Hindlimb muscle (tissue), 1 donor: Measurements from ENCODE around the gene ZNF689. TPM values are rescaled to one million over a fixed set of nuclear protein-coding genes. Genes with fewer than 3 reads are reported as not detected.
"Not testable (repeated sequence)": the region's sequence is repeated elsewhere in the genome, so short reads cannot be mapped to it uniquely, and the experiment has no call there.

ENCODE experiments used
- DNase-seq: peaks from one replicate; pipeline ENCODE4 v3.0.0-alpha.2; 2013
- polyA plus RNA-seq: library from polyadenylated mRNA; unstranded; fragments of 120-200 nt; gene quantifications from one replicate; pipeline ENCODE4 v1.2.1, GENCODE V29; 2013; ENCODE audit not compliant: insufficient read length

Gene ZNF689
- polyA plus RNA-seq, 1 donor, result 7.2 TPM

- no peak for DNase-seq
Observed at GRCh38 chr16:30592871-30593270, 17.3 kb downstream of the ZNF689 start.

DNA sequence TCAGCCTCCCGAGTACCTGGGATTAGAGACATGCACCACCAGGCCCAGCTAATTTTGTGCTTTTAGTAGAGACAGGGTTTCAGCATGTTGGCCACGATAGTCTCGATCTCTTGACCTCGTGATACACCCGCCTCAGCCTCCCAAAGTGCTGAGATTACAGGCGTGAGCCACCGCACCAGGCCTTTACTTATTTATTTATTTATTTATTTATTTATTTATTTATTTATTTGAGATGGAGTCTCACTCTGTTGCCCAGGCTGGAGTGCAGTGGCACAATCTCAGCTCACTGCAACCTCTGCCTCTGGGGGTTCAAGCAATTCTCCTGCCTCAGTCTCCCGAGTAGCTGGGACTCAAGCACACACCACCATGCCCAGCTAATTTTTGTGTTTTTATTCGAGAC, 19.3 kb downstream of the ZNF689 start:
- not testable (repeated sequence) for DNase-seq

- not testable (repeated sequence) for DNase-seq
Observed at GRCh38 chr16:30589582-30589981, 20.6 kb downstream of the ZNF689 start.

DNA sequence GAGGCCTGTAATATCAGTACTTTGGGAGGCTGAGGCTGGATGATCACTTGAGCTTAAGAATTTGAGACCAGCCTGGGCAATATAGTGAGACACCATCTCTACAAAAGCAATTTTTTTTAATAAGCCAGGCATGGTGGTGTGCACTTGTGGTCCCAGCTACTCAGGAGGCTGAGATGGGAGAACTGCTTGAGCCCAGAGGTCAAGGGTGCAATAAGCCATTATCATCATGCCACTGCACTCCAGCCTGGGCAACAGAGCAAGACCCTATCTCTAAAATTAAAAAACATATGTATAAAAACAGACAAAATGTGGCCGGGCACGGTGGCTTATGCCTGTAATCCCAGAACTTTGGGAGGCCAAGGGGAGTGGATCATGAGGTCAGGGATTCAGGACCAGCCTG, 21.5 kb downstream of the ZNF689 start:
- DNase-seq, result no peak

- DNase-seq, result peak; percentile 98
Observed at GRCh38 chr16:30585400-30586191, 24.6 kb downstream of the ZNF689 start, which contains the start of gene ZNF785. Gene ZNF785, minus strand, starts transcription at chr16:30585697. Its CDS starts 86 bp downstream, at chr16:30585611.

DNA sequence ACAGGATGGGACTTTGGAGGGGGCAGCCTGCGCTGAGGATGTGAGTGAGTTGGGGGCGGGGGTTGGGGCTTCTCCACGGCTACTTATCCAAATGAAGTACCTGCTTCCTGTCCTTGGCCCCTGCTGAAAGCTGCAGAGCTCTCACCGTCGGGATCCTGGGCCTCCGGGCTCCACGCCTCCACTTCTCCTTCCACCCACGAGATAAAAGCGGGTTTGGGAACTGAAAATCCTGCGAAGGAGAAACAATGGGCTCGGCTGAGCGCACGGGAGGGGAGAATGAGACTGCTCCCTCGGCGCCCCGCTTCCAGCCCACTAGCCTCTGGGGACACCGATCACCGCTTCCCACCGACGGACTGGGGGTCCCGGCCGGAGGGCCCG, 25.2 kb downstream of the ZNF689 start:
- DNase-seq, result peak; percentile 29

GRCh38 chr16:30582611-30583340, 27.4 kb downstream of the ZNF689 start:
- DNase-seq, result no peak

- DNase-seq, result no peak
Observed at GRCh38 chr16:30581457-30581856, 28.7 kb downstream of the ZNF689 start.

- no peak for DNase-seq
Observed at GRCh38 chr16:30574678-30575077, 35.5 kb downstream of the ZNF689 start.

DNA sequence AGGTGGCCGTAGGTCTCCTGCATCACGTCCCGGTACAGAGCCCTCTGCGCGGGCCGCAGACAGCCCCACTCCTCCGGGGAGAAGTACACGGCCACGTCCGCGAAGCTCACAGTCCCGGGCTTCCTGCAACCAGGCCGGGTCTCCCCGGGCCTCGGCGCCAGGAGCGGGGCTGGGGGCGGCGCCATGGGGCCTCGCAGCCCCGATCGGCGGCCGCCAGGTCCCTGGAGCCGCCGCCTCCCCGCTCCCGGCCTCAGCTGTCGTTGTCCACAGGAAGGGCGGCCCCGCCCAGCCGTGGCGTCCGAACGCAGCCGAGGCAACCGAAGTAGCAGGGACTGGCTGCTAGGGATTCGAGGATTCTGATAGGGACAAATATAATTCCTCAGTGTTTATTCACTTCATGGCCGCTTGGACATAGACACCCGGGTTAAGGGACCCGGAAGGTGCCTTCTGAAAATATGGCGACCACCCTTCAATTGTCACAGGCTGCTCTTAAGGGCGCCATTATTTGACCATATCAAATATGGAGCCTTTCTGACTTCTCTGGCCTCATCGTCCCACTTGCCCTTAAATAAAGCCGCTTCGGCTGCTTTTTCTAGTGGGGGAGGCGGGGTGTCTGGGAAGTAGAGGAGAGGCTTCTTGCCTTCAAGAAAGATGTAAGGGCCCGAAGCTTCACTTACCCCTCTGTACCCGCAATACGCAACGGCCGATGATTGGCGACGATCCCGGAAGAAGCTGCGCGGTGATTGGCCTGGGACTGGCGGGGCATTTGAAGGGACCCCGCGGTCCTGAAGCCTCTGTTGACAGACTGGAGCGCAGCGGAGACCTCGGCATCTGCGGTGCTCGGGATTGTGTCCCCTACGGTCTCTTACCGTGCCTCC, 38.5 kb downstream of the ZNF689 start, which contains the start of gene ZNF688:
ZNF688 (minus strand) TSS at position 270 of the 878 bp plus-strand sequence; CDS start at position 185, 85 bp downstream.
- peak; percentile 96 for DNase-seq

DNA sequence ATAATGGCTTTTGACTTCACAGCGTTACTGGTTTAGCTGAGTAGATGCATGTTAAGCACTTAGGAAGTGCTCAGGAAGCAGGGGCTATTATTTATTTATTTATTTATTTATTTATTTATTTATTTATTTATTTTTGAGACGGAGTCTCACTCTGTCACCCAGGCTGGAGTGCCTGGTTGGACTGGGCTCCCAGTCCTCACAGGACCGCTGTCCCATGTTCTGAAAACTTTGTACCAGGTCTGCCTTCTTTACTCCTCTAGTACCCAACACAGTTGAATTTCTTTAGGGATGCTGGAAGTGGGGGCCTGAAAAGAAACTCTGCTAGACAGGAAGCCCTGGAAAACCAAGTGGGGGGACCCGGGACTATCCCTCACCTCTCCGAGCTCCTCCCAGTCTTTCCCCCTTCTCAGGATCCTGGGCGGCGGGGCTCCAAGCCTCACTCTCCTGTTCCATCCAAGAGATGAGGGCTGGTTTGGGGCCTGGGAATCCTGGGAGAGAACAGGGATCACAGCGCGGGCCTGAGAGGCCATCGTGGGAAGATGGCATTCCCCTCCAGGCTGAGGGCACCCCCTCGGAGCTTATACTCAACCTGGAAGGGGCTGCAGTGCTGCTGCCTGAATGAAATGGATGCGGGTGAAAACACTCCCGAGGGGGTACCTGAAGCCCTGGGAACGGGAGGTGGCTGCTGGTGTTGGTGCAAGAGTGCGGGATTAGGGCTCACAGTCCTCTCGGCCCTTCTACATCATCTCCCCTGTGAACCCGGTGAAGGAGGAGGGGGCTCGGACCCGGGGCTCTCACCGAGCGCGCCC, 39.3 kb downstream of the ZNF689 start:
- DNase-seq, result peak; percentile 62

- no peak for DNase-seq
Observed at GRCh38 chr16:30569746-30570635, 40.2 kb downstream of the ZNF689 start.

GRCh38 chr16:30569281-30569680, 40.9 kb downstream of the ZNF689 start:
- DNase-seq, result no peak

- no peak for DNase-seq
Observed at GRCh38 chr16:30567991-30568638, 42.1 kb downstream of the ZNF689 start.

- DNase-seq, result no peak
Observed at GRCh38 chr16:30567160-30567990, 42.8 kb downstream of the ZNF689 start.

DNA sequence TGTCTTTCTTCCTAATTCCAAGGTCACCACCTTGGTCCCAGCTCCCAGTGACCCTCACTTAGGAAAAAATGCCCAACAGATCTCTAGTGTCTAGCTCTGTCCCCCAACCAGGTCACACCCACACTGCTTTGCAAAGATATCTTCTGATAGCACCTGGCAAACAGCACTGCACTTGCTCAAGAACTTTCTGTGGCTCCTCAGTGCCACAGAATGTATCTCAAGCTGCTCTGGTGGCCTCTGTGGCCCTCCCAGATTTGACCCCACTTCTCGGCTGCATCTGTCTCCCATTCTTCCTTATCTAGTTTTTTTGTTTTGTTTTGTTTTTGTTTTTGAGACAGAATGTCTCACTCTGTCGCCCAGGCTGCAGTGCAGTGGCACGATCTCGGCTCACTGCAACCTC, 43.7 kb downstream of the ZNF689 start:
- DNase-seq, result no peak

DNA sequence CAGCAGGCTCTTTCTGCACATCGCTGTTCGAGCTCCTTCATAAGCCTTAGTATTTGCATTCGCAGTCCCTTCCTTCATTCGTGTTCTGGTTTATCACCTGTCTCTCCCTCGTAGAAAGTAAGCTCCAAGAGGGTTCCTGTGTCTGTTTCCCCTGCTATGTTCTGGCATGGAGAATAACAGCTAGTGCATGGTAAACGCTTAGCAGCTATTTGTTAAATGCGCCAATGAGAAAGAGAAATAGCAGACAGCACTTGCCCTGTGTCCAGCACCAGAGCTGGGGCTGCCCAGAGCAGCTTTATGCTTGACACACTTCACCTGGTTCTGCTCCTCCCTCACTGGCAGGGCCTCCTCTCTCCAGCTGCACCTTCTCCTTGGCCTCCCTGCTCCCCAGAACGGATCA, 44.2 kb downstream of the ZNF689 start:
- DNase-seq, result no peak

DNA sequence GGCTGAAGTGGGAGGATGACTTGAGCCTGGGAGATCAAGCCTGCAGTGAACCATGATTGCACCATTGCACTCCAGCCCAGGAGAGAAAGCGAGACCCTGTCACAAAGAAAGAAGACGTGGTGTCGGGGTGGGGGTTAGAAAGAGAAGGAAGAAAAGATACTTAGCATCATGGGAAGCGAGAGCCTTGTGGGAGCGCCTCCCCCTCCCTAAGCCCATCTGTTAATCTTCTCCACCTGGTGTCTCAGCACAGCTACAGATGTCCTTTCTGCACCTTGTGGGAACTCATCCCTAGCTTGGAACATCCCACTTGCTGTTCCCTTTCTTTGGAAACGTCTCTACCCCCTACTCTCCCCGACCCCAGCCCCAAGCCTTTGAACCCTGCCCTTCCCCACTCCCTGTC, 44.7 kb downstream of the ZNF689 start:
- DNase-seq, result no peak

DNA sequence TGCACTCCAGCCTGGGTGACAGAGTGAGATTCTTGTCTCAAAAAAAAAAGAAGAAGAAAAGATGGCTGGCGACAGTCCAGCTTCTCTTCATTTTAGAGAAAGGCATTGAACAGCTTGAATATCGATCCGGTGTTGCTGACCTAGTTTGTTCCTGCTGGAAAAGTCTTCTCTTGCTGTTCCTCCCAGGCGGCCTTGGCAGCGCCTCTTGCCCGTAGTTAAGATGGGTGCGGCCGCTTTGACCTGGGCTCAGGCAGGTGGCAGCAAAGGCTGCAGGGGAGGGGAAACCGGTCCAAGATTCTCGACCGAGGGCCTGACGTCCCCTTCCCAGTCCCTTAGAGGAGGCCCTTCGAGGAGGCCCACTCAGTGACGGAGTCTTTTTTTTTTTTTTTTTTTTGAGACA, 48.2 kb downstream of the ZNF689 start:
- DNase-seq, result no peak
